ENCODE data around the gene SEC61G. TPM values are rescaled to one million over a fixed set of nuclear protein-coding genes. Genes with fewer than 3 reads are reported as not detected.

SEC61G gene
- total and polyA plus RNA-seq, 2 donors from 2014 or later = 95.3 to 277 TPM

DNA sequence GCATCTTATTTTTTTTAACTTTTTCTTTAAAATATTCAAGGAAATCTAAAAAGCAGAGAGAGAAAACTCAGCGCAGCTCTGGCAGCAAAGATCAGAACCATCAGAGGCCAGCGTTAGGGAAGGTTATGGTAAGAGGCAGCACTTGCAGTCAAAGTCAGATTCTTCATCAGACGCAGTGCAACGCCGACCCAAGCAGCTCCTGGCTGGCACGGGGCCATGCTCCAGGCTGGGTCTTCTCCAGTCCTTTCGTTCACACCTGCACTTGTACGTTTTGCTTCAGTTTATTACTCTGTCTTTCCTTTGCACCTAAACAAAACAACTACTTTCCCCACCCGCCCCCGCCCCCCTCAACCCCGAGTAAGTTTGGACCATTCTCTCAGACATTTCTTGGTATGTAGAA is 43.1 kb upstream of the SEC61G start:
- TF ChIP-seq CTCF (IDR thresholded peaks at IDR 0.05; ENCODE audit: borderline replicate concordance, extremely low read depth, insufficient read depth) = no peak
- Histone ChIP-seq H3K9me3 (ENCODE audit: control insufficient read depth in 2 of 3, insufficient read depth in 1 of 3, low read length in 3 of 3) (no peaks in the 10 kb centered on the region), H3K9ac (ENCODE audit: low read length in 3 of 3) (no peak overlapping the region), H3K27me3 (ENCODE audit: control insufficient read depth, insufficient read depth, low read length) (no peaks in the 10 kb centered on the region), H3K4me1 (ENCODE audit: control insufficient read depth in 2 of 3, insufficient read depth in 2 of 3, low read depth in 1 of 3, low read length in 3 of 3) (no peaks in the 10 kb centered on the region), H3K4me3 (ENCODE audit: low read length in 3 of 3) (no peak overlapping the region), H3K27ac (ENCODE audit: low read depth in 2 of 2, low read length in 2 of 2) (no peak overlapping the region), H3K36me3 (ENCODE audit: control insufficient read depth in 2 of 3, insufficient read depth in 3 of 3, low read length in 3 of 3) (no peaks in the 10 kb centered on the region)
- FAIRE-seq (no peak), DNase-seq (no peak)
- intact Hi-C loops (cut with DNase I) = no loop called here

DNA sequence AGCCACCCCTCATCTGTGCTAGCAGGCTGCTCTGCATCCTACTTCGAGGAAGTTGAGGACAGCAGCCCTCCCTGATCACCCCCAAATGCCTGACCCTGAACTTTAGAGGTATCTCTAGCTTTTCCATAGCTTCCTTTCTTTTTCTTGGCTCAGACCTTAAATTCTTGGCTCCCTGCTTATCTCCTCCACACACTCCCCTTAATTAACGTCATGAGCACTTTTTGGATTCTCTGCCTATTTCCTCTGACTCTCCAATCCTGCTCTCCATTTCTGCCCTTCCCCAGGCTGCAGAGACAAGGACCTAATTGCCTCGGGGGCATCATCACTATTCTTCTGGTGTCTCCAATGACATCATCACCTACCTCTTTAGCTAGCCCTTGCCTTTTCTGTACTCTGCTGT is 40.8 kb upstream of the SEC61G start:
- H3K36me3 ChIP-seq (ENCODE audit: control insufficient read depth in 2 of 3, insufficient read depth in 3 of 3, low read length in 3 of 3) = no peaks in the 10 kb centered on the region
- H3K4me3 ChIP-seq (ENCODE audit: low read length in 3 of 3) = no peak overlapping the region
- no peaks in the 10 kb centered on the region for H3K9me3 ChIP-seq (ENCODE audit: control insufficient read depth in 2 of 3, insufficient read depth in 1 of 3, low read length in 3 of 3)
- DNase-seq = peak in 1 of 5 donors; percentile 58
- no peak for TF ChIP-seq CTCF (IDR thresholded peaks at IDR 0.05; ENCODE audit: borderline replicate concordance, extremely low read depth, insufficient read depth)
- FAIRE-seq = no peak
- H3K27ac ChIP-seq (ENCODE audit: low read depth in 2 of 2, low read length in 2 of 2) = no peak overlapping the region
- no peak overlapping the region for H3K9ac ChIP-seq (ENCODE audit: low read length in 3 of 3)
- intact Hi-C loops (cut with DNase I) = no loop called here
- no peaks in the 10 kb centered on the region for H3K27me3 ChIP-seq (ENCODE audit: control insufficient read depth, insufficient read depth, low read length)
- H3K4me1 ChIP-seq (ENCODE audit: control insufficient read depth in 2 of 3, insufficient read depth in 2 of 3, low read depth in 1 of 3, low read length in 3 of 3) = no peaks in the 10 kb centered on the region

- FAIRE-seq = no peak
Measured at GRCh38 chr7:54798530-54798929, 39.5 kb upstream of the SEC61G start.

More at GRCh38 chr7:54798530-54798929, 39.5 kb upstream of the SEC61G start:
- no peaks in the 10 kb centered on the region for H3K27me3 ChIP-seq (ENCODE audit: control insufficient read depth, insufficient read depth, low read length)
- DNase-seq = peak in 1 of 5 donors; percentile 22
- H3K9me3 ChIP-seq (ENCODE audit: control insufficient read depth in 2 of 3, insufficient read depth in 1 of 3, low read length in 3 of 3) = no peaks in the 10 kb centered on the region
- no peak overlapping the region for H3K27ac ChIP-seq (ENCODE audit: low read depth in 2 of 2, low read length in 2 of 2)
- intact Hi-C loops (cut with DNase I) = no loop called here
- H3K36me3 ChIP-seq (ENCODE audit: control insufficient read depth in 2 of 3, insufficient read depth in 3 of 3, low read length in 3 of 3) = no peaks in the 10 kb centered on the region
- no peak overlapping the region for H3K4me3 ChIP-seq (ENCODE audit: low read length in 3 of 3)
- TF ChIP-seq CTCF (IDR thresholded peaks at IDR 0.05; ENCODE audit: borderline replicate concordance, extremely low read depth, insufficient read depth) = no peak
- no peak overlapping the region for H3K9ac ChIP-seq (ENCODE audit: low read length in 3 of 3)
- H3K4me1 ChIP-seq (ENCODE audit: control insufficient read depth in 2 of 3, insufficient read depth in 2 of 3, low read depth in 1 of 3, low read length in 3 of 3) = no peaks in the 10 kb centered on the region
